Measurements from ENCODE around the gene CCNK. TPM values are rescaled to one million over a fixed set of nuclear protein-coding genes. Genes with fewer than 3 reads are reported as not detected.

CCNK gene
- total RNA-seq, 2 experiments from 2014 or later: 140 to 151 TPM

DNA sequence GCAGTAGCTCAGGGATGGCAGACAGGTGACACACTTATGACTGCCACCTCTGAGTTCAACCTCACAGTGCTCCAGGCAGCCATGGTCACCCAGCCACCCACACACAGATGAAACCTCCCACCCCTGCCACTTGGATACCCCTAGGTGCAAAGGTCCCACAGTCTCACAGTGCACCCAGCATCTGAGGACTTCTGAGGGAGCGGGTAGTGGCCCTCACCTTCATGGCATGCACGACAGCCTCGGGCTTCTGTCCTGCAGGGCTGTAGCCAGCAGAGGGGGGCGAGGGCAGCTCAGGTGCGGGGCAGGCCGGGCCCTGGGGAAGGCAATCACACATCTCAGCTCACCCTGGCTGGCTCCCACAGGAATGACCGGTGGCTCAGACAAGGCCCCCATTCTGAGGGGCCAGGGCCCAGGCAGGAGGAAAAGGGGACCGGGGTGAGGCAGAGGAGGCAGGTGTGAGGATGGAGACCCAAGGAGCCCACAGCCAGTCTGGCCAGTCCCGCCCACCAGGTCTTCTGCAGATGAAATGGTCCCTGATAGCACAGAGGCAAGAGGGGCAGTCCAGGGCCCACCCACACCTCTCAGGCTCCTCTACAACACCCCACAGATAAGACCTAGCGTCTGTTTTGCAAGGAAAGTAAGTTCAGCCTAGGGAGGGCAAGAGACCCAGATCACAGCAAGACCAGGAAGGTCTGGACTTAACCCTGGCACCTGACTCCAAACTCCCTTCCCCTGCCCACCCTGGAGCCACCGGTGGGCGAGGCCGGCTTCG lies 35.8 kb downstream of the CCNK start:
- TF ChIP-seq, protein P1, sequence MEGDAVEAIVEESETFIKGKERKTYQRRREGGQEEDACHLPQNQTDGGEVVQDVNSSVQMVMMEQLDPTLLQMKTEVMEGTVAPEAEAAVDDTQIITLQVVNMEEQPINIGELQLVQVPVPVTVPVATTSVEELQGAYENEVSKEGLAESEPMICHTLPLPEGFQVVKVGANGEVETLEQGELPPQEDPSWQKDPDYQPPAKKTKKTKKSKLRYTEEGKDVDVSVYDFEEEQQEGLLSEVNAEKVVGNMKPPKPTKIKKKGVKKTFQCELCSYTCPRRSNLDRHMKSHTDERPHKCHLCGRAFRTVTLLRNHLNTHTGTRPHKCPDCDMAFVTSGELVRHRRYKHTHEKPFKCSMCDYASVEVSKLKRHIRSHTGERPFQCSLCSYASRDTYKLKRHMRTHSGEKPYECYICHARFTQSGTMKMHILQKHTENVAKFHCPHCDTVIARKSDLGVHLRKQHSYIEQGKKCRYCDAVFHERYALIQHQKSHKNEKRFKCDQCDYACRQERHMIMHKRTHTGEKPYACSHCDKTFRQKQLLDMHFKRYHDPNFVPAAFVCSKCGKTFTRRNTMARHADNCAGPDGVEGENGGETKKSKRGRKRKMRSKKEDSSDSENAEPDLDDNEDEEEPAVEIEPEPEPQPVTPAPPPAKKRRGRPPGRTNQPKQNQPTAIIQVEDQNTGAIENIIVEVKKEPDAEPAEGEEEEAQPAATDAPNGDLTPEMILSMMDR (IDR thresholded peaks at IDR 0.05): no peak
- Histone ChIP-seq H3K4me3 (ENCODE audit: low read length) (no peak overlapping the region), H3K27ac (ENCODE audit: low read depth in 1 of 2, low read length in 2 of 2) (no peak overlapping the region), H3K9me3 (ENCODE audit: control insufficient read depth in 1 of 2, insufficient read depth in 1 of 2, low read length in 2 of 2) (no peaks in the 10 kb centered on the region), H3K27me3 (ENCODE audit: control insufficient read depth in 1 of 2, insufficient read depth in 2 of 2, low read length in 2 of 2) (no peaks in the 10 kb centered on the region), H3K36me3 (ENCODE audit: insufficient read depth, low read length) (peaks cover 18% of the 10 kb centered on the region), H3K4me1 (ENCODE audit: insufficient read depth, low read length) (peaks cover 8% of the 10 kb centered on the region)
- Mint-ChIP-seq H3K36me3 (ENCODE audit: low read depth) (peaks cover 15% of the 10 kb centered on the region), H3K27me3 (no peaks in the 10 kb centered on the region), H3K9me3 (no peaks in the 10 kb centered on the region), H3K27ac (no peak overlapping the region), H3K4me3 (no peak overlapping the region), H3K4me1 (ENCODE audit: low read depth) (no peaks in the 10 kb centered on the region)
- ATAC-seq (ENCODE audit: poor library complexity) (no peak), DNase-seq (peak in 1 of 14 experiments; percentile 28)
- CTCF ChIA-PET: interaction anchor here (1.0 kb wide), 1 partner anchor 111 kb away, joined by 4 read pairs; no protein-coding TSS in a partner anchor
- intact Hi-C loops (cut with DNase I, micrococcal nuclease): loop anchor here in 1 of 2 experiments (5.0 kb wide), 3 partner anchors 170 to 430 kb away; partner anchors contain the start of gene EML1
- POLR2A ChIA-PET: no interaction called here

DNA sequence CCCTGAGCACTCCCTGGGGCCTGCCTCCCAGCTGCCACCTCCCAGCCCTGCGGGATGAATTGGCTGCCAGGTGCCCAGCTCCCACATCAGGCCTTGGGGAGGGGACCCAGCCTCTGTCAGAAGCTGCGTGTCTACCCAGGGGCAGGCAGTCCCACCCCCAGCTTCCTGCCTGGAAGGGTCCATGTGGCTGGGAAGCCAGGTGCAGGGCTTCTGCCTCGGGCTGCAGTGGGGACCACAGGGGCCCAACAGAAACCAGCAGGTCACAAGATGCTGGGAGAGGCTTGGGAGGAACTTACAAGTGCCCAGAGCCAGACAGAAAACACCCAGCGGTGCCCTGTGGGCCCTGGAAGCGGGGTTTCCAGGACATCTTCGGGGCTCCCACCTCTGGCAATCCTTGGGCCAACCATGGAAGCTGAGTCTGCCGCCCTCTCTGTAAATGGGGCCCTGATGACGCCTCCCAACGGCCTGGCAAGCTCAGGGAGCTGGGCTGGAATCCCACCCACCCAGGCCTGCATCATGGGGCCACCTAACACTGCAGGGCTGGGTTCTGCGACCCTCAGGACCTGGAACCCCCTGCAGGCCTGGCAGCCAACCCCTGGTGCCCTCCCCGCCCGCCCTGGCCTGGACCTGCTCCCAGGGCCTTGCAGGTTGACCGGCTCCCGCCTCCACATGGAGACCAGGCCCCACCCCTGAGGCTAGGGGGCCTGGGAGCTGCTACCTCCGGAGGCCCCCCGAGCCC lies 36.6 kb downstream of the CCNK start:
- intact Hi-C loops (cut with DNase I, micrococcal nuclease): loop anchor here (1.0 to 5.0 kb wide), 6 partner anchors 111 to 429 kb away; partner anchors contain the start of gene EML1 (in 1 of the 2)
- ATAC-seq (ENCODE audit: poor library complexity) (no peak), DNase-seq (peak in 1 of 14 experiments; percentile 2)
- ChIA-PET POLR2A (no interaction called here), CTCF (interaction anchor here (1.0 kb wide), 1 partner anchor 110 kb away, joined by 4 read pairs; no protein-coding TSS in a partner anchor)
- Histone ChIP-seq H3K27ac (ENCODE audit: low read depth in 1 of 2, low read length in 2 of 2) (no peak overlapping the region), H3K4me1 (ENCODE audit: insufficient read depth, low read length) (peaks cover 8% of the 10 kb centered on the region), H3K36me3 (ENCODE audit: insufficient read depth, low read length) (peaks cover 13% of the 10 kb centered on the region), H3K27me3 (ENCODE audit: control insufficient read depth in 1 of 2, insufficient read depth in 2 of 2, low read length in 2 of 2) (no peaks in the 10 kb centered on the region), H3K9me3 (ENCODE audit: control insufficient read depth in 1 of 2, insufficient read depth in 1 of 2, low read length in 2 of 2) (no peaks in the 10 kb centered on the region), H3K4me3 (ENCODE audit: low read length) (no peak overlapping the region)
- no peaks in the 10 kb centered on the region for H3K27me3 Mint-ChIP-seq
- H3K9me3 Mint-ChIP-seq: no peaks in the 10 kb centered on the region
- no peaks in the 10 kb centered on the region for H3K4me1 Mint-ChIP-seq (ENCODE audit: low read depth)
- no peak overlapping the region for H3K4me3 Mint-ChIP-seq
- peaks cover 13% of the 10 kb centered on the region for H3K36me3 Mint-ChIP-seq (ENCODE audit: low read depth)
- no peak overlapping the region for H3K27ac Mint-ChIP-seq
- TF ChIP-seq, protein P1 (IDR thresholded peaks at IDR 0.05): no peak

DNA sequence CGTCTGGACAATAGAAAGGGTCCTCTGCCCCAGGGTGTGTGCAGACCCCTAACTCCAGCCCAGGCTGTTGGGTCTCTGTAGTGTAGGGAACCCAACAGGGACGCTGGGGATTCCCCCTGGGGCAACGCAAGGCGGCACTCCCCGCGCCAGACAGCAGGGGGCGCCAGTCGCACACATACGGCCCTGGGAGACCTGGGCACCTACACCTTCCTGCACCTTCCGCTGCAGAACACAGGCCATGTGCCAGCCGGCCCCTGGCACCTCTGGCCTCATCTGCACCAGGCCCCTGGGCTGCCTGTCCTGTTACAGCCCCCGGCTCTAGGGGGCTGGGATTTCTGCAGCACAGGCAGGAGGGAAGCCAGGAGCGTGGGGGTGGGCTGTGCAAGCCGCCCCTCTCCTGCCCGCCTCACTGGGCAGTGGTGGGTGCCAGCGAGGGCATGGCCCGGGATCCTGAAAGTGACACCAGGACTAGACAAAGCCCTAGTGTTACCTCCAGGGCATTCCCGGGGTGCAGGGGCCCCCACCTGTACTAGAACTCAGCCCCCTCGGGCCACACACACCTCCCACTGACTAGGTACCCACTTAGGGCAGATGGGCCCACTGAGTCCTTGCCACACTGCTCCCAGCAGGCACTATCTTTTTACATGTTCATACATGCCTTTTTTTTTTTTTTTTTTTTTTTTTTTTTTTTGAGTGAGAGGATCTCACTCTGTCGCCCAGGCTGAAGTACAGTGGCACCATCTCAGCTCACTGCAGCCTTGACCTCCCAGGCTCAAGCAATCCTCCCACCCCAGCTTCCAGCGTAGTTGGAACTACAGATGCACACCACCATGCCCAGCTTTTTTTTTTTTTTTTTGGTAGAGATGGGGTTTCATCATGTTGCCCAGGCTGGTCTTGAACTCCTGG lies 37.5 kb downstream of the CCNK start:
- Mint-ChIP-seq H3K27ac (no peak overlapping the region), H3K4me3 (no peak overlapping the region), H3K27me3 (no peaks in the 10 kb centered on the region), H3K36me3 (ENCODE audit: low read depth) (peaks cover 5% of the 10 kb centered on the region), H3K9me3 (no peaks in the 10 kb centered on the region), H3K4me1 (ENCODE audit: low read depth) (no peaks in the 10 kb centered on the region)
- peak; percentile 72 to 90 (median 80) for DNase-seq
- Histone ChIP-seq H3K4me1 (ENCODE audit: insufficient read depth, low read length) (peaks cover 8% of the 10 kb centered on the region), H3K27me3 (ENCODE audit: control insufficient read depth in 1 of 2, insufficient read depth in 2 of 2, low read length in 2 of 2) (no peaks in the 10 kb centered on the region), H3K4me3 (ENCODE audit: low read length) (no peak overlapping the region), H3K27ac (ENCODE audit: low read depth in 1 of 2, low read length in 2 of 2) (no peak overlapping the region), H3K36me3 (ENCODE audit: insufficient read depth, low read length) (peaks cover 8% of the 10 kb centered on the region), H3K9me3 (ENCODE audit: control insufficient read depth in 1 of 2, insufficient read depth in 1 of 2, low read length in 2 of 2) (no peaks in the 10 kb centered on the region)
- CTCF ChIA-PET: interaction anchor here (1.0 kb wide), 1 partner anchor 110 kb away, joined by 4 read pairs; no protein-coding TSS in a partner anchor
- ATAC-seq (ENCODE audit: poor library complexity): peak; percentile 92
- POLR2A ChIA-PET: no interaction called here
- intact Hi-C loops (cut with DNase I, micrococcal nuclease): loop anchor here (1.0 to 5.0 kb wide), 6 partner anchors 111 to 429 kb away; partner anchors contain the start of gene EML1 (in 1 of the 2)
- TF ChIP-seq, protein P1 (IDR thresholded peaks at IDR 0.05): peak; percentile 97

All from CD4-positive, alpha-beta T cell (primary cell).